NCI-H1417 (cell line): Measurements from ENCODE around the gene TSPEAR.
A peak's percentile ranks its signal among the peaks of the same experiment; 100 is the strongest.

Experiments used
- DNase-seq, 3 experiments: peaks; one replicate each; lab custom pipeline; 2025; lab: John Stamatoyannopoulos, UW

The TSPEAR gene

GRCh38 chr21:44711327-44712202 lies at the start of gene TSPEAR:
TSPEAR (minus strand) TSS chr21:44711572; CDS start chr21:44711514, 58 bp downstream.
- peak; percentile 86 to 96 (median 96) for DNase-seq

GRCh38 chr21:44760376-44760775 lies 49.0 kb upstream of the TSPEAR start:
- DNase-seq, result no peak

- DNase-seq, result no peak
Measured at GRCh38 chr21:44759628-44760285, 48.4 kb upstream of the TSPEAR start.

GRCh38 chr21:44758781-44759627 lies 47.6 kb upstream of the TSPEAR start:
- peak in 1 of 3 experiments; percentile 42 for DNase-seq

GRCh38 chr21:44758141-44758561 lies 46.8 kb upstream of the TSPEAR start:
- DNase-seq, result no peak

GRCh38 chr21:44757731-44758130 lies 46.4 kb upstream of the TSPEAR start:
- no peak for DNase-seq

GRCh38 chr21:44756423-44757185 lies 45.2 kb upstream of the TSPEAR start:
- DNase-seq, result no peak

- no peak for DNase-seq
Measured at GRCh38 chr21:44755227-44755626, 43.9 kb upstream of the TSPEAR start.

- DNase-seq, result no peak
Measured at GRCh38 chr21:44753357-44753756, 42.0 kb upstream of the TSPEAR start.

GRCh38 chr21:44752671-44753235 lies 41.4 kb upstream of the TSPEAR start:
- no peak for DNase-seq

- no peak for DNase-seq
Measured at GRCh38 chr21:44751799-44752636, 40.6 kb upstream of the TSPEAR start.

- no peak for DNase-seq
Measured at GRCh38 chr21:44751186-44751798, 39.9 kb upstream of the TSPEAR start.

- no peak for DNase-seq
Measured at GRCh38 chr21:44750675-44751025, 39.3 kb upstream of the TSPEAR start.

GRCh38 chr21:44749759-44750674 lies 38.6 kb upstream of the TSPEAR start:
- no peak for DNase-seq

- no peak for DNase-seq
Measured at GRCh38 chr21:44749116-44749758, 37.9 kb upstream of the TSPEAR start.

- DNase-seq, result no peak
Measured at GRCh38 chr21:44748621-44749020, 37.2 kb upstream of the TSPEAR start.

GRCh38 chr21:44742418-44743153 lies 31.2 kb upstream of the TSPEAR start:
- DNase-seq, result peak; percentile 22 to 72 (median 70)

GRCh38 chr21:44741921-44742320 lies 30.5 kb upstream of the TSPEAR start:
- DNase-seq, result no peak
